Astrocyte (in vitro differentiated cells and primary cell): ENCODE measurements around the gene FAM241B. TPM values are rescaled to one million over a fixed set of nuclear protein-coding genes. Genes with fewer than 3 reads are reported as not detected.

ENCODE experiments used
- DNase-seq: peaks from one replicate; pipeline ENCODE4 v3.0.0-alpha.2; 2010; ENCODE audit warnings: low read depth
- FAIRE-seq: peaks from 2 replicates; lab custom pipeline; 2011; peaks lifted over from hg19 to GRCh38; lab: Jason Lieb, UNC
- H2AFZ ChIP-seq: 2 replicates; pipeline ENCODE4 v1.6.0; 2012; ENCODE audit warnings: low read depth, low read length, inconsistent platforms
- H3K27ac ChIP-seq: 2 replicates; pipeline ENCODE4 v1.5.1; 2011; ENCODE audit warnings: low read depth, low read length, inconsistent platforms
- H3K27me3 ChIP-seq: 2 replicates; pipeline ENCODE4 v1.6.0; 2011; ENCODE audit warnings: low read length, inconsistent platforms; ENCODE audit not compliant: insufficient read depth
- H3K36me3 ChIP-seq: 2 replicates; pipeline ENCODE4 v1.5.1; 2011; ENCODE audit warnings: low read length, inconsistent platforms; ENCODE audit not compliant: insufficient read depth
- H3K4me1 ChIP-seq: 2 replicates; pipeline ENCODE4 v1.5.1; 2011; ENCODE audit warnings: low read length, inconsistent platforms; ENCODE audit not compliant: insufficient read depth
- H3K4me2 ChIP-seq: 2 replicates; pipeline ENCODE4 v1.6.0; 2012; ENCODE audit warnings: low read length, inconsistent platforms
- H3K4me3 ChIP-seq: 2 replicates; pipeline ENCODE4 v1.5.1; 2011; ENCODE audit warnings: low read depth, mild to moderate bottlenecking, low read length, inconsistent platforms; ENCODE audit not compliant: insufficient read depth
- H3K79me2 ChIP-seq: 2 replicates; pipeline ENCODE4 v1.6.0; 2012; ENCODE audit warnings: mild to moderate bottlenecking, low read length, inconsistent platforms; ENCODE audit not compliant: insufficient read depth
- H3K9ac ChIP-seq: 2 replicates; pipeline ENCODE4 v1.6.0; 2012; ENCODE audit warnings: mild to moderate bottlenecking, low read length, inconsistent platforms
- H3K9me3 ChIP-seq: 2 replicates; pipeline ENCODE4 v1.5.1; 2012; ENCODE audit warnings: low read depth, mild to moderate bottlenecking, low read length, inconsistent platforms; ENCODE audit not compliant: insufficient read depth
- H4K20me1 ChIP-seq: 2 replicates; pipeline ENCODE4 v1.6.0; 2012; ENCODE audit warnings: low read length, inconsistent platforms; ENCODE audit not compliant: insufficient read depth
- H3K27ac Mint-ChIP-seq: one replicate; pipeline ENCODE4 v1.8.0; 2021; ENCODE audit warnings: mild to moderate bottlenecking, mixed read lengths; ENCODE audit not compliant: unreplicated experiment
- H3K27me3 Mint-ChIP-seq: one replicate; pipeline ENCODE4 v1.8.0; 2021; ENCODE audit warnings: low read depth, mixed read lengths; ENCODE audit not compliant: unreplicated experiment
- H3K36me3 Mint-ChIP-seq: one replicate; pipeline ENCODE4 v1.8.0; 2021; ENCODE audit warnings: low read depth, mixed read lengths; ENCODE audit not compliant: unreplicated experiment
- H3K4me1 Mint-ChIP-seq: one replicate; pipeline ENCODE4 v1.8.0; 2021; ENCODE audit warnings: low read depth, mixed read lengths; ENCODE audit not compliant: unreplicated experiment
- H3K4me3 Mint-ChIP-seq: one replicate; pipeline ENCODE4 v1.8.0; 2021; ENCODE audit warnings: mild to moderate bottlenecking, moderate library complexity, mixed read lengths; ENCODE audit not compliant: unreplicated experiment
- H3K9me3 Mint-ChIP-seq: one replicate; pipeline ENCODE4 v1.8.0; 2021; ENCODE audit warnings: mild to moderate bottlenecking, mixed read lengths; ENCODE audit not compliant: unreplicated experiment
- EZH2 ChIP-seq: IDR thresholded peaks from 2 replicates; pipeline ENCODE4 v1.6.1; 2012; ENCODE audit warnings: mild to moderate bottlenecking, low read length, inconsistent platforms; ENCODE audit not compliant: insufficient read depth
- total RNA-seq: library from RNA; stranded (reverse); gene quantifications from 2 replicates; pipeline ENCODE4 v1.2.1, GENCODE V29; 2021
- TF ChIP-seq, protein P1 (sequence below): IDR thresholded peaks from 2 replicates; pipeline ENCODE4 v1.5.1; 2011; ENCODE audit warnings: low read depth, mild to moderate bottlenecking, inconsistent platforms, low read length, moderate library complexity; ENCODE audit not compliant: insufficient read depth

Gene FAM241B
- total RNA-seq, 1 donor from 2014 or later: 4.4 TPM

GRCh38 chr10:69663369-69663947, 33.4 kb downstream of the FAM241B start:
- no peak overlapping the region for H3K4me3 ChIP-seq
- Mint-ChIP-seq H3K36me3 (no peaks in the 10 kb centered on the region), H3K27me3 (peaks cover 61% of the 10 kb centered on the region), H3K4me1 (peaks cover 1% of the 10 kb centered on the region), H3K9me3 (peaks cover 1% of the 10 kb centered on the region), H3K27ac (no peak overlapping the region), H3K4me3 (no peak overlapping the region)
- H4K20me1 ChIP-seq: no peaks in the 10 kb centered on the region
- H3K9ac ChIP-seq: no peak overlapping the region
- no peaks in the 10 kb centered on the region for H3K36me3 ChIP-seq
- H3K4me2 ChIP-seq: no peak overlapping the region
- no peaks in the 10 kb centered on the region for H3K79me2 ChIP-seq
- DNase-seq (no peak), FAIRE-seq (no peak)
- H3K4me1 ChIP-seq: peaks cover 1% of the 10 kb centered on the region
- TF ChIP-seq, protein P1, sequence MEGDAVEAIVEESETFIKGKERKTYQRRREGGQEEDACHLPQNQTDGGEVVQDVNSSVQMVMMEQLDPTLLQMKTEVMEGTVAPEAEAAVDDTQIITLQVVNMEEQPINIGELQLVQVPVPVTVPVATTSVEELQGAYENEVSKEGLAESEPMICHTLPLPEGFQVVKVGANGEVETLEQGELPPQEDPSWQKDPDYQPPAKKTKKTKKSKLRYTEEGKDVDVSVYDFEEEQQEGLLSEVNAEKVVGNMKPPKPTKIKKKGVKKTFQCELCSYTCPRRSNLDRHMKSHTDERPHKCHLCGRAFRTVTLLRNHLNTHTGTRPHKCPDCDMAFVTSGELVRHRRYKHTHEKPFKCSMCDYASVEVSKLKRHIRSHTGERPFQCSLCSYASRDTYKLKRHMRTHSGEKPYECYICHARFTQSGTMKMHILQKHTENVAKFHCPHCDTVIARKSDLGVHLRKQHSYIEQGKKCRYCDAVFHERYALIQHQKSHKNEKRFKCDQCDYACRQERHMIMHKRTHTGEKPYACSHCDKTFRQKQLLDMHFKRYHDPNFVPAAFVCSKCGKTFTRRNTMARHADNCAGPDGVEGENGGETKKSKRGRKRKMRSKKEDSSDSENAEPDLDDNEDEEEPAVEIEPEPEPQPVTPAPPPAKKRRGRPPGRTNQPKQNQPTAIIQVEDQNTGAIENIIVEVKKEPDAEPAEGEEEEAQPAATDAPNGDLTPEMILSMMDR: no peak
- TF ChIP-seq EZH2: no peak
- H3K27me3 ChIP-seq: peaks cover 11% of the 10 kb centered on the region
- H2AFZ ChIP-seq: no peak overlapping the region
- no peaks in the 10 kb centered on the region for H3K9me3 ChIP-seq
- H3K27ac ChIP-seq: no peak overlapping the region

DNA sequence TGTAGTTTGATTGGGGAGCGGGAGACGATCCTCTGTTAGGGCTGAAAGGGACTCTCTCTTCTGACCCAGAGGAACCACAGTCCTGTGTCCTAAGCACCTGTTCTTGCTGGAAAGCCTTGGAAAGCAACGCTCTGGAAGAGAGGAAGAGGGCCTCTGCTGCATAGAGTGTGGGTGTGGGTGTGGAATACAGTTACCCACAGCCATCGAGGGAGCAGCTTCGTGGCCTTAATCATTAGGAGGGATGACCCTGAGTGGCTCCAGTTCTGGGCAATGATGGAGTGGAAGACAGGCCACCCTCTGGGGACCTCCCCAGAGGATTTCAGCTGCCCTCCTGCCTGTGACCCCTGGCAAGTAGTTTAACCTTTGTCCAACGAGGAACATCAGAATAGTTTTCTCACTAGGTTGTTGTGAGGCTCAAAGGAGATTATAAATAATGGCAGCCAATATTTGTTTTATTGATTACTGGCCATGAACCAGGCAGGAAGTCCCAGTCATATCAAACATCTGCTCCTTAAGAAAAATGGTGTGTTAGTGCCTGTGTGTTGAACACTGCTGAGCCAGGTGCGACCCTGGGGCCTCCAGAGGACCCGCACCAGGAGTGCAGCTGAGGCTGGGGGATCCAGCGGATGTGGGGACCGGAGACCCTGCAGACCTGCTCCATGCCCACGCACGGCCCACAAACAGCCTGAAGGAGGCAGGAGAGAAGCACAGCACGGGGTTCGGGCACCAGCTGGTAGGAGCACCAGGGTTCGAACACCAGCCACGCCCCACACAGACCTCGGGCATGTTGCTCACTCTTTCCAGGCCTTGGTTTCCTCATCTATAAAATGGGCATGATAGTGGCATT, 35.6 kb downstream of the FAM241B start:
- Mint-ChIP-seq H3K4me1 (peaks cover 3% of the 10 kb centered on the region), H3K36me3 (no peaks in the 10 kb centered on the region), H3K27ac (no peak overlapping the region), H3K9me3 (peaks cover 1% of the 10 kb centered on the region), H3K4me3 (no peak overlapping the region), H3K27me3 (peaks cover 70% of the 10 kb centered on the region)
- FAIRE-seq: no peak
- Histone ChIP-seq H2AFZ (no peak overlapping the region), H3K4me2 (no peak overlapping the region), H3K27ac (no peak overlapping the region), H3K9me3 (no peaks in the 10 kb centered on the region), H3K9ac (no peak overlapping the region), H3K27me3 (peaks cover 23% of the 10 kb centered on the region), H3K79me2 (no peaks in the 10 kb centered on the region), H4K20me1 (no peaks in the 10 kb centered on the region), H3K4me3 (no peak overlapping the region), H3K4me1 (peaks cover 6% of the 10 kb centered on the region), H3K36me3 (no peaks in the 10 kb centered on the region)
- TF ChIP-seq, protein P1: no peak
- no peak for TF ChIP-seq EZH2
- DNase-seq: no peak
